Neural cell (in vitro differentiated cells): ENCODE data around the gene PRKAB2.

ENCODE experiments used
- CTCF ChIP-seq: fragments of 450-650 bp; IDR thresholded peaks from 2 replicates; pipeline ENCODE4 v1.5.1; 2014; ENCODE audit warnings: antibody characterized with exemption, mild to moderate bottlenecking, moderate library complexity; ENCODE audit not compliant: poor library complexity, severe bottlenecking
- EZH2 ChIP-seq: fragments of 200-600, 300-800 bp; shearing (Covaris generic), sonication (generic); IDR thresholded peaks from 2 replicates; pipeline ENCODE4 v1.6.1; 2014; ENCODE audit warnings: antibody characterized with exemption, low read length, borderline replicate concordance, mild to moderate bottlenecking; ENCODE audit not compliant: insufficient read depth, poor library complexity, severe bottlenecking
- MXI1 ChIP-seq: fragments of 450-650 bp; conservative IDR thresholded peaks from 2 replicates; pipeline ENCODE4 v1.6.1; 2014; ENCODE audit warnings: antibody characterized with exemption, mild to moderate bottlenecking; ENCODE audit not compliant: poor library complexity, severe bottlenecking
- POLR2AphosphoS5 ChIP-seq: IDR thresholded peaks from 2 replicates; pipeline ENCODE4 v1.6.1; 2012
- RAD21 ChIP-seq: fragments of 450-650 bp; conservative IDR thresholded peaks from 2 replicates; pipeline ENCODE4 v1.6.1; 2014; ENCODE audit warnings: antibody characterized with exemption, mild to moderate bottlenecking, moderate library complexity
- REST ChIP-seq: IDR thresholded peaks from 2 replicates; pipeline ENCODE4 v1.6.1; 2012; ENCODE audit warnings: borderline replicate concordance

GRCh38 chr1:147110434-147110833 is 61.8 kb downstream of the PRKAB2 start:
- TF ChIP-seq RAD21 (no peak), CTCF (no peak), REST (no peak), EZH2 (no peak), MXI1 (no peak), POLR2AphosphoS5 (no peak)
